Vagina (tissue), 2 donors: ENCODE data around the gene SLC7A11.

Experiments
- POLR2AphosphoS5 ChIP-seq, 2 donors: sonication (generic); formaldehyde crosslinking; IDR thresholded peaks; one replicate each; pipeline ENCODE4 v1.9.0; 2017; ENCODE audit warnings: antibody characterized with exemption in 2 of 2, mild to moderate bottlenecking in 2 of 2, low read depth in 1 of 2; ENCODE audit not compliant: insufficient read depth in 1 of 2
- TF ChIP-seq, protein P1 (sequence below), 3 experiments: fragments of 450-650 bp in 2 of 3; fragments of 200-600 bp in 1 of 3; sonication (generic) in 1 of 3; IDR thresholded peaks; one replicate each; pipeline ENCODE4 v1.5.1; 2017 to 2019; ENCODE audit warnings: antibody characterized with exemption in 3 of 3, mild to moderate bottlenecking in 2 of 3, moderate library complexity in 2 of 3

DNA sequence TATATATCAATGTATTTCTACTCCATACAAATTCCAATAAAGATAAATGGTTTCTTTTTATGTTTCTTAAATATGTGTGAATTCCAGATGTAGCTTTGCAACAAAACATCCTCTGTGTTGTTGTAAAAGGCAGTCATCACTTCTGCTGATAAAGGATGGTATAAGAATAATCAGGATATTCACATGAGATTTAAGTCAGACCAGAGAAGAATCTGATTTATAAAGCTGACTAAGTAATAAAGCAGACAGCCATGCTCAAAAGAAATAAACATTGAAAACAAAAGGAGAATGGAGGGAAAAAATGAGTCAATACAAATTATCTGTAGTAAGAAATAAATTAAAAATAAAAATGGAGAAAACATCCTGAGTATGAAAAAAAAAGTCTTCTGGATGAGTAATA is 27.0 kb upstream of the SLC7A11 start:
- TF ChIP-seq, protein P1, sequence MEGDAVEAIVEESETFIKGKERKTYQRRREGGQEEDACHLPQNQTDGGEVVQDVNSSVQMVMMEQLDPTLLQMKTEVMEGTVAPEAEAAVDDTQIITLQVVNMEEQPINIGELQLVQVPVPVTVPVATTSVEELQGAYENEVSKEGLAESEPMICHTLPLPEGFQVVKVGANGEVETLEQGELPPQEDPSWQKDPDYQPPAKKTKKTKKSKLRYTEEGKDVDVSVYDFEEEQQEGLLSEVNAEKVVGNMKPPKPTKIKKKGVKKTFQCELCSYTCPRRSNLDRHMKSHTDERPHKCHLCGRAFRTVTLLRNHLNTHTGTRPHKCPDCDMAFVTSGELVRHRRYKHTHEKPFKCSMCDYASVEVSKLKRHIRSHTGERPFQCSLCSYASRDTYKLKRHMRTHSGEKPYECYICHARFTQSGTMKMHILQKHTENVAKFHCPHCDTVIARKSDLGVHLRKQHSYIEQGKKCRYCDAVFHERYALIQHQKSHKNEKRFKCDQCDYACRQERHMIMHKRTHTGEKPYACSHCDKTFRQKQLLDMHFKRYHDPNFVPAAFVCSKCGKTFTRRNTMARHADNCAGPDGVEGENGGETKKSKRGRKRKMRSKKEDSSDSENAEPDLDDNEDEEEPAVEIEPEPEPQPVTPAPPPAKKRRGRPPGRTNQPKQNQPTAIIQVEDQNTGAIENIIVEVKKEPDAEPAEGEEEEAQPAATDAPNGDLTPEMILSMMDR (IDR thresholded peaks at IDR 0.05): no peak
- no peak for TF ChIP-seq POLR2AphosphoS5 (IDR thresholded peaks at IDR 0.05; ENCODE audit: insufficient read depth in 1 of 2, low read depth in 1 of 2)
